Left ventricle myocardium inferior (tissue), 1 donor: ENCODE results near the gene GPR52. TPM values are rescaled to one million over a fixed set of nuclear protein-coding genes. Genes with fewer than 3 reads are reported as not detected.

Experiments
- DNase-seq: peaks from one replicate; pipeline ENCODE4 v3.0.0-alpha.2; 2020
- H3K27ac ChIP-seq: fragments of 200-600 bp; replicated peaks from 2 replicates; pipeline ENCODE4 v1.8.0; 2021
- H3K27me3 ChIP-seq: fragments of 200-600 bp; 2 replicates; pipeline ENCODE4 v1.8.0; 2021; ENCODE audit warnings: low read depth
- H3K36me3 ChIP-seq: fragments of 200-600 bp; 2 replicates; pipeline ENCODE4 v1.8.0; 2021
- H3K4me1 ChIP-seq: fragments of 200-600 bp; 2 replicates; pipeline ENCODE4 v1.8.0; 2021
- H3K4me3 ChIP-seq: fragments of 200-600 bp; 2 replicates; pipeline ENCODE4 v1.8.0; 2021; ENCODE audit warnings: mild to moderate bottlenecking, moderate library complexity
- H3K9me3 ChIP-seq: fragments of 200-600 bp; replicated peaks from 2 replicates; pipeline ENCODE4 v1.8.0; 2021
- CTCF ChIP-seq: fragments of 200-600 bp; IDR thresholded peaks from 2 replicates; pipeline ENCODE4 v1.8.0; 2021; ENCODE audit warnings: antibody characterized with exemption, mild to moderate bottlenecking, borderline replicate concordance
- intact Hi-C: fragments of 100-400 bp; cut with micrococcal nuclease; formaldehyde crosslinking; loops from one replicate; pipeline ENCODE4 v1.11.0; 2022
- total RNA-seq: library from RNA; stranded (reverse); fragmentation: NEBNext Ultra II Directional; extraction: Animal tissue kit (Norgen Biotek cat#: 25700); gene quantifications from one replicate; pipeline ENCODE4 v1.2.1, GENCODE V29; 2021
- donor health status: DM: no; HTN: yes; CAD: no; lungs with severe emphysema.

GPR52 gene
- total RNA-seq, 1 donor from 2014 or later, result 0.91 TPM

GRCh38 chr1:174465855-174466254, 18.1 kb downstream of the GPR52 start:
- H3K4me1 ChIP-seq, result peaks cover 14% of the 10 kb centered on the region
- no peak overlapping the region for H3K4me3 ChIP-seq
- TF ChIP-seq CTCF, result no peak
- no peaks in the 10 kb centered on the region for H3K27me3 ChIP-seq
- DNase-seq, result no peak
- intact Hi-C loops, result no loop called here
- no peak overlapping the region for H3K27ac ChIP-seq
- no peaks in the 10 kb centered on the region for H3K36me3 ChIP-seq
- H3K9me3 ChIP-seq, result peaks cover 3% of the 10 kb centered on the region

- Histone ChIP-seq H3K4me3 (no peak overlapping the region), H3K36me3 (no peaks in the 10 kb centered on the region), H3K27me3 (no peaks in the 10 kb centered on the region), H3K27ac (no peak overlapping the region), H3K4me1 (peaks cover 15% of the 10 kb centered on the region), H3K9me3 (peaks cover 3% of the 10 kb centered on the region)
- no peak for DNase-seq
- intact Hi-C loops, result no loop called here
- TF ChIP-seq CTCF, result no peak
Measured at GRCh38 chr1:174466607-174467006, 18.8 kb downstream of the GPR52 start.

- Histone ChIP-seq H3K27me3 (no peaks in the 10 kb centered on the region), H3K9me3 (no peaks in the 10 kb centered on the region), H3K36me3 (no peaks in the 10 kb centered on the region), H3K4me3 (no peak overlapping the region), H3K27ac (no peak overlapping the region), H3K4me1 (peaks cover 29% of the 10 kb centered on the region)
- DNase-seq, result no peak
- intact Hi-C loops, result no loop called here
- no peak for TF ChIP-seq CTCF
Measured at GRCh38 chr1:174469052-174469451, 21.3 kb downstream of the GPR52 start.

- Histone ChIP-seq H3K9me3 (no peaks in the 10 kb centered on the region), H3K36me3 (no peaks in the 10 kb centered on the region), H3K27me3 (no peaks in the 10 kb centered on the region), H3K4me1 (peaks cover 29% of the 10 kb centered on the region), H3K4me3 (no peak overlapping the region), H3K27ac (no peak overlapping the region)
- TF ChIP-seq CTCF, result no peak
- intact Hi-C loops, result no loop called here
- no peak for DNase-seq
Measured at GRCh38 chr1:174469687-174470086, 21.9 kb downstream of the GPR52 start.

- H3K4me1 ChIP-seq, result peaks cover 7% of the 10 kb centered on the region
- intact Hi-C loops, result no loop called here
- no peak for TF ChIP-seq CTCF
- no peak overlapping the region for H3K4me3 ChIP-seq
- H3K27ac ChIP-seq, result no peak overlapping the region
- DNase-seq, result no peak
- no peaks in the 10 kb centered on the region for H3K9me3 ChIP-seq
- no peaks in the 10 kb centered on the region for H3K36me3 ChIP-seq
- H3K27me3 ChIP-seq, result no peaks in the 10 kb centered on the region
Measured at GRCh38 chr1:174479281-174479680, 31.5 kb downstream of the GPR52 start.

- no peaks in the 10 kb centered on the region for H3K36me3 ChIP-seq
- peaks cover 7% of the 10 kb centered on the region for H3K4me1 ChIP-seq
- no peak overlapping the region for H3K27ac ChIP-seq
- no peaks in the 10 kb centered on the region for H3K27me3 ChIP-seq
- TF ChIP-seq CTCF, result no peak
- no peak for DNase-seq
- no peaks in the 10 kb centered on the region for H3K9me3 ChIP-seq
- intact Hi-C loops, result no loop called here
- H3K4me3 ChIP-seq, result no peak overlapping the region
Measured at GRCh38 chr1:174480324-174480723, 32.6 kb downstream of the GPR52 start.
